ENCODE measurements around the gene CEP85. TPM values are rescaled to one million over a fixed set of nuclear protein-coding genes. Genes with fewer than 3 reads are reported as not detected.
A peak's percentile ranks its signal among the peaks of the same experiment; 100 is the strongest.

CEP85 gene
- total and polyA plus RNA-seq, 2 of the 13 experiments (the other 11 are each of a cell fraction or from before 2014, with no cell fraction given): 16.1 to 26.7 TPM

- TF ChIP-seq, protein P1, sequence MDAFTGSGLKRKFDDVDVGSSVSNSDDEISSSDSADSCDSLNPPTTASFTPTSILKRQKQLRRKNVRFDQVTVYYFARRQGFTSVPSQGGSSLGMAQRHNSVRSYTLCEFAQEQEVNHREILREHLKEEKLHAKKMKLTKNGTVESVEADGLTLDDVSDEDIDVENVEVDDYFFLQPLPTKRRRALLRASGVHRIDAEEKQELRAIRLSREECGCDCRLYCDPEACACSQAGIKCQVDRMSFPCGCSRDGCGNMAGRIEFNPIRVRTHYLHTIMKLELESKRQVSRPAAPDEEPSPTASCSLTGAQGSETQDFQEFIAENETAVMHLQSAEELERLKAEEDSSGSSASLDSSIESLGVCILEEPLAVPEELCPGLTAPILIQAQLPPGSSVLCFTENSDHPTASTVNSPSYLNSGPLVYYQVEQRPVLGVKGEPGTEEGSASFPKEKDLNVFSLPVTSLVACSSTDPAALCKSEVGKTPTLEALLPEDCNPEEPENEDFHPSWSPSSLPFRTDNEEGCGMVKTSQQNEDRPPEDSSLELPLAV (CRISPR knock-in tag; conservative IDR thresholded peaks at IDR 0.05; ENCODE audit: low read depth): no peak
- TF ChIP-seq ZNF607 (CRISPR knock-in tag; IDR thresholded peaks at IDR 0.05; ENCODE audit: borderline replicate concordance) (no peak; the same call in 1 of the 2 replicates), MZF1 (CRISPR knock-in tag; IDR thresholded peaks at IDR 0.05; ENCODE audit: borderline replicate concordance) (no peak), SRSF1 (optimal IDR thresholded peaks at IDR 0.05; ENCODE audit: low read depth, low read length) (peak; percentile 35), ZXDC (CRISPR knock-in tag; IDR thresholded peaks at IDR 0.05) (no peak), KDM2A (CRISPR knock-in tag; IDR thresholded peaks at IDR 0.05; ENCODE audit: borderline replicate concordance, low read depth) (peak; percentile 99), ATM (IDR thresholded peaks at IDR 0.05; ENCODE audit: borderline replicate concordance) (no peak), ZSCAN31 (CRISPR knock-in tag; IDR thresholded peaks at IDR 0.05; ENCODE audit: low read depth) (peak; percentile 70; the same call in 1 of the 2 replicates), HNRNPLL (IDR thresholded peaks at IDR 0.05; ENCODE audit: low read depth, low read length, poor library complexity, severe bottlenecking) (peak; percentile 60), ATRX (CRISPR knock-in tag; IDR thresholded peaks at IDR 0.05; ENCODE audit: borderline replicate concordance) (no peak), ZNF12 (CRISPR knock-in tag; IDR thresholded peaks at IDR 0.05) (0 out of 2 replicates have a peak, but pooled peaks have one; percentile 10), GTF3A (CRISPR knock-in tag; conservative IDR thresholded peaks at IDR 0.05) (no peak; the same call in 1 of the 2 replicates), ZNF841 (CRISPR knock-in tag; IDR thresholded peaks at IDR 0.05; ENCODE audit: borderline replicate concordance) (no peak), ZFP36L2 (CRISPR knock-in tag; IDR thresholded peaks at IDR 0.05) (no peak), NFKBIZ (CRISPR knock-in tag; IDR thresholded peaks at IDR 0.05) (no peak), ZNF362 (CRISPR knock-in tag; IDR thresholded peaks at IDR 0.05; ENCODE audit: borderline replicate concordance) (peak; percentile 11; the same call in 1 of the 2 replicates), SOX5 (CRISPR knock-in tag; IDR thresholded peaks at IDR 0.05; ENCODE audit: borderline replicate concordance) (no peak; the same call in 1 of the 2 replicates), GTF2F1 (IDR thresholded peaks at IDR 0.05; ENCODE audit: low read length) (no peak), CAMTA2 (CRISPR knock-in tag; IDR thresholded peaks at IDR 0.05; ENCODE audit: borderline replicate concordance) (peak; percentile 83; the same call in 1 of the 2 replicates), RBM39 (IDR thresholded peaks at IDR 0.05; ENCODE audit: low read depth, low read length, poor library complexity, severe bottlenecking) (peak; percentile 72), FIP1L1 (IDR thresholded peaks at IDR 0.05; ENCODE audit: borderline replicate concordance, insufficient read depth, low read depth, low read length) (no peak)
- TF ChIP-seq, protein P2, sequence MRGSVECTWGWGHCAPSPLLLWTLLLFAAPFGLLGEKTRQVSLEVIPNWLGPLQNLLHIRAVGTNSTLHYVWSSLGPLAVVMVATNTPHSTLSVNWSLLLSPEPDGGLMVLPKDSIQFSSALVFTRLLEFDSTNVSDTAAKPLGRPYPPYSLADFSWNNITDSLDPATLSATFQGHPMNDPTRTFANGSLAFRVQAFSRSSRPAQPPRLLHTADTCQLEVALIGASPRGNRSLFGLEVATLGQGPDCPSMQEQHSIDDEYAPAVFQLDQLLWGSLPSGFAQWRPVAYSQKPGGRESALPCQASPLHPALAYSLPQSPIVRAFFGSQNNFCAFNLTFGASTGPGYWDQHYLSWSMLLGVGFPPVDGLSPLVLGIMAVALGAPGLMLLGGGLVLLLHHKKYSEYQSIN (CRISPR knock-in tag; IDR thresholded peaks at IDR 0.05; ENCODE audit: borderline replicate concordance): no peak
Observed at GRCh38 chr1:26279456-26280332, 45.7 kb downstream of the CEP85 start, which contains the start of gene SH3BGRL3 (continued).

Measured in HepG2 (cell line).